ENCODE results near the gene EDEM3. TPM values are rescaled to one million over a fixed set of nuclear protein-coding genes. Genes with fewer than 3 reads are reported as not detected.

Gene EDEM3
- total and polyA plus RNA-seq, 7 experiments from 2014 or later: 9.3 to 55.9 (median 29.5) TPM

- Histone ChIP-seq H3K4me1 (ENCODE audit: control insufficient read depth in 2 of 2, insufficient read depth in 2 of 2, low read length in 2 of 2) (no peaks in the 10 kb centered on the region), H3K27me3 (ENCODE audit: control insufficient read depth in 2 of 2, insufficient read depth in 2 of 2, low read length in 2 of 2) (no peaks in the 10 kb centered on the region), H3K4me3 (ENCODE audit: low read length) (no peak overlapping the region), H3K36me3 (ENCODE audit: control insufficient read depth in 2 of 3, insufficient read depth in 3 of 3, low read length in 3 of 3) (no peaks in the 10 kb centered on the region), H3K27ac (ENCODE audit: low read depth, low read length) (no peak overlapping the region), H3K9me3 (ENCODE audit: control insufficient read depth in 2 of 3, low read length in 3 of 3) (no peaks in the 10 kb centered on the region)
- intact Hi-C loops (cut with micrococcal nuclease): no loop called here
- Mint-ChIP-seq H3K4me1 (peaks cover 0 to 2% (median 0%) of the 10 kb centered on the region in 7 donors), H3K4me3 (no peak overlapping the region), H3K27ac (no peak overlapping the region), H3K9me3 (peaks cover 0 to 25% (median 6%) of the 10 kb centered on the region in 11 donors), H3K27me3 (peaks cover 14 to 24% (median 21%) of the 10 kb centered on the region in 5 donors), H3K36me3 (peaks cover 0 to 9% (median 0%) of the 10 kb centered on the region in 5 donors)
- DNase-seq: no peak
- ChIA-PET CTCF (no interaction called here), POLR2A (no interaction called here)
- no peak for ATAC-seq
Measured at GRCh38 chr1:184650177-184650866, 104.3 kb downstream of the EDEM3 start.

DNA sequence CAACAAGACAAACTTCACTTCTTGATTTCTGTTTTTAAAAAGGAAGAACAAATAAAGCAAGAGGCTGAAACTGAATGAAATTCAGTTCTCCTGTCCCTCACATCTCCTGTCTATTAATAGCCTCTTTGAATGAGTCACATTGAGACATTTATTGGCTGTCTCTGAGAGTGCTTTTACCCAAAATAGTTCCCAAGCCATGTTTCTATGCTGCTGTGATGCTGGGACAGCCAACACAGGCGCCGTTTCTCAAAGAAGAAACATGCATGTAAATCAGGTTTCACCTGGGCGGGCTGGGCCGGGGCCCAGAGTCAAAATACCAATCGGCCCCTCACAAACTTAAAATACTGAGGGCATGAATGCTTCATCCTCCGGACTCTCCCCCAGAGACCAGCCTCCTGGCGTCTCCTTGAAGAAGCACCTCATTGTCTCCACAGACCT is 105.2 kb downstream of the EDEM3 start:
- Mint-ChIP-seq H3K27me3 (peaks cover 14 to 24% (median 21%) of the 10 kb centered on the region in 5 donors), H3K36me3 (peaks cover 0 to 9% (median 0%) of the 10 kb centered on the region in 5 donors), H3K27ac (no peak overlapping the region), H3K9me3 (peaks cover 0 to 25% (median 6%) of the 10 kb centered on the region in 11 donors), H3K4me3 (no peak overlapping the region), H3K4me1 (peaks cover 0 to 2% (median 0%) of the 10 kb centered on the region in 7 donors)
- DNase-seq (no peak), ATAC-seq (no peak)
- POLR2A ChIA-PET: no interaction called here
- no peaks in the 10 kb centered on the region for H3K36me3 ChIP-seq (ENCODE audit: control insufficient read depth in 2 of 3, insufficient read depth in 3 of 3, low read length in 3 of 3)
- no peak overlapping the region for H3K27ac ChIP-seq (ENCODE audit: low read depth, low read length)
- intact Hi-C loops (cut with micrococcal nuclease): no loop called here
- no peak overlapping the region for H3K4me3 ChIP-seq (ENCODE audit: low read length)
- no peaks in the 10 kb centered on the region for H3K27me3 ChIP-seq (ENCODE audit: control insufficient read depth in 2 of 2, insufficient read depth in 2 of 2, low read length in 2 of 2)
- H3K9me3 ChIP-seq (ENCODE audit: control insufficient read depth in 2 of 3, low read length in 3 of 3): no peaks in the 10 kb centered on the region
- no peaks in the 10 kb centered on the region for H3K4me1 ChIP-seq (ENCODE audit: control insufficient read depth in 2 of 2, insufficient read depth in 2 of 2, low read length in 2 of 2)
- CTCF ChIA-PET: no interaction called here

DNA sequence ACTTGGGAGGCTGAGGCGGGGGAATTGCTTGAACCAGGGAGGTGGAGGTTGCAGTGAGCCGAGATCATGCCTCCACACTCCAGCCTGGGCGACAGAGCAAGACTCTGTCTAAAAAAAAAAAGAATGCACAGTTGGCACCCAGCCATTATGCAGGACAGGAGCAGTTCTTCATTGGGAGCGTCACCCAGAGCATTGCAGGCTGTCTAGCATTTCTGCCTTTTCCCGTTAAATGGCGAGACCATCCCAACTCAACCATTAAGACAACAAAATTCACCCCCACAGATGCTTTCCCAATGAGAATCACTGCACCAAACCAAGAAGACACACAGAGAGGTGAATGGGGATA is 105.8 kb downstream of the EDEM3 start:
- Histone ChIP-seq H3K36me3 (ENCODE audit: control insufficient read depth in 2 of 3, insufficient read depth in 3 of 3, low read length in 3 of 3) (no peaks in the 10 kb centered on the region), H3K4me1 (ENCODE audit: control insufficient read depth in 2 of 2, insufficient read depth in 2 of 2, low read length in 2 of 2) (no peaks in the 10 kb centered on the region), H3K9me3 (ENCODE audit: control insufficient read depth in 2 of 3, low read length in 3 of 3) (no peaks in the 10 kb centered on the region), H3K4me3 (ENCODE audit: low read length) (no peak overlapping the region), H3K27ac (ENCODE audit: low read depth, low read length) (no peak overlapping the region), H3K27me3 (ENCODE audit: control insufficient read depth in 2 of 2, insufficient read depth in 2 of 2, low read length in 2 of 2) (no peaks in the 10 kb centered on the region)
- H3K27me3 Mint-ChIP-seq: peaks cover 10 to 27% (median 21%) of the 10 kb centered on the region in 5 donors
- H3K4me1 Mint-ChIP-seq: peaks cover 0 to 2% (median 0%) of the 10 kb centered on the region in 7 donors
- peaks cover 0 to 25% (median 6%) of the 10 kb centered on the region in 11 donors for H3K9me3 Mint-ChIP-seq
- intact Hi-C loops (cut with micrococcal nuclease): no loop called here
- no peak overlapping the region for H3K27ac Mint-ChIP-seq
- POLR2A ChIA-PET: no interaction called here
- CTCF ChIA-PET: no interaction called here
- no peak overlapping the region for H3K4me3 Mint-ChIP-seq
- ATAC-seq (no peak), DNase-seq (no peak)
- peaks cover 0 to 9% (median 0%) of the 10 kb centered on the region in 5 donors for H3K36me3 Mint-ChIP-seq

GRCh38 chr1:184648160-184648855 is 106.3 kb downstream of the EDEM3 start:
- Mint-ChIP-seq H3K9me3 (peaks cover 0 to 25% (median 6%) of the 10 kb centered on the region in 11 donors), H3K4me1 (peaks cover 0 to 2% (median 0%) of the 10 kb centered on the region in 7 donors)

GRCh38 chr1:184647471-184647870 is 107.2 kb downstream of the EDEM3 start:
- H3K36me3 Mint-ChIP-seq: peaks cover 0 to 6% (median 0%) of the 10 kb centered on the region in 5 donors
- no peak for ATAC-seq
- no peak overlapping the region for H3K27ac Mint-ChIP-seq
- peaks cover 5 to 26% (median 18%) of the 10 kb centered on the region in 5 donors for H3K27me3 Mint-ChIP-seq
- no peak overlapping the region for H3K4me3 ChIP-seq (ENCODE audit: low read length)
- H3K9me3 Mint-ChIP-seq: peaks cover 0 to 25% (median 4%) of the 10 kb centered on the region in 11 donors
- POLR2A ChIA-PET: no interaction called here
- no peaks in the 10 kb centered on the region for H3K36me3 ChIP-seq (ENCODE audit: control insufficient read depth in 2 of 3, insufficient read depth in 3 of 3, low read length in 3 of 3)
- no peaks in the 10 kb centered on the region for H3K9me3 ChIP-seq (ENCODE audit: control insufficient read depth in 2 of 3, low read length in 3 of 3)
- H3K4me3 Mint-ChIP-seq: no peak overlapping the region
- H3K27ac ChIP-seq (ENCODE audit: low read depth, low read length): no peak overlapping the region
- no peaks in the 10 kb centered on the region for H3K4me1 ChIP-seq (ENCODE audit: control insufficient read depth in 2 of 2, insufficient read depth in 2 of 2, low read length in 2 of 2)
- intact Hi-C loops (cut with micrococcal nuclease): no loop called here
- H3K4me1 Mint-ChIP-seq: peaks cover 0 to 2% (median 0%) of the 10 kb centered on the region in 7 donors
- no peaks in the 10 kb centered on the region for H3K27me3 ChIP-seq (ENCODE audit: control insufficient read depth in 2 of 2, insufficient read depth in 2 of 2, low read length in 2 of 2)
- CTCF ChIA-PET: no interaction called here
- no peak for DNase-seq

More at GRCh38 chr1:184648160-184648855, 106.3 kb downstream of the EDEM3 start:
- peaks cover 9 to 30% (median 21%) of the 10 kb centered on the region in 5 donors for H3K27me3 Mint-ChIP-seq
- H3K9me3 ChIP-seq (ENCODE audit: control insufficient read depth in 2 of 3, low read length in 3 of 3): no peaks in the 10 kb centered on the region
- CTCF ChIA-PET: no interaction called here
- intact Hi-C loops (cut with micrococcal nuclease): no loop called here
- no peak overlapping the region for H3K4me3 ChIP-seq (ENCODE audit: low read length)
- no peak overlapping the region for H3K27ac ChIP-seq (ENCODE audit: low read depth, low read length)
- H3K27ac Mint-ChIP-seq: no peak overlapping the region
- ATAC-seq (no peak), DNase-seq (no peak)
- no peak overlapping the region for H3K4me3 Mint-ChIP-seq
- H3K4me1 ChIP-seq (ENCODE audit: control insufficient read depth in 2 of 2, insufficient read depth in 2 of 2, low read length in 2 of 2): no peaks in the 10 kb centered on the region
- H3K36me3 Mint-ChIP-seq: peaks cover 0 to 9% (median 0%) of the 10 kb centered on the region in 5 donors
- POLR2A ChIA-PET: no interaction called here
- H3K36me3 ChIP-seq (ENCODE audit: control insufficient read depth in 2 of 3, insufficient read depth in 3 of 3, low read length in 3 of 3): no peaks in the 10 kb centered on the region
- no peaks in the 10 kb centered on the region for H3K27me3 ChIP-seq (ENCODE audit: control insufficient read depth in 2 of 2, insufficient read depth in 2 of 2, low read length in 2 of 2)

GRCh38 chr1:184646824-184647223 is 107.8 kb downstream of the EDEM3 start:
- no peak overlapping the region for H3K27ac Mint-ChIP-seq
- intact Hi-C loops (cut with micrococcal nuclease): no loop called here
- peaks cover 5 to 30% (median 21%) of the 10 kb centered on the region in 5 donors for H3K27me3 Mint-ChIP-seq
- peaks cover 0 to 2% (median 0%) of the 10 kb centered on the region in 7 donors for H3K4me1 Mint-ChIP-seq
- H3K9me3 ChIP-seq (ENCODE audit: control insufficient read depth in 2 of 3, low read length in 3 of 3): no peaks in the 10 kb centered on the region
- H3K36me3 ChIP-seq (ENCODE audit: control insufficient read depth in 2 of 3, insufficient read depth in 3 of 3, low read length in 3 of 3): no peaks in the 10 kb centered on the region
- ChIA-PET CTCF (no interaction called here), POLR2A (no interaction called here)
- no peak overlapping the region for H3K4me3 ChIP-seq (ENCODE audit: low read length)
- ATAC-seq: no peak
- peaks cover 0 to 5% (median 0%) of the 10 kb centered on the region in 5 donors for H3K36me3 Mint-ChIP-seq
- H3K4me3 Mint-ChIP-seq: no peak overlapping the region
- H3K4me1 ChIP-seq (ENCODE audit: control insufficient read depth in 2 of 2, insufficient read depth in 2 of 2, low read length in 2 of 2): no peaks in the 10 kb centered on the region
- no peak overlapping the region for H3K27ac ChIP-seq (ENCODE audit: low read depth, low read length)
- DNase-seq: no peak
- no peaks in the 10 kb centered on the region for H3K27me3 ChIP-seq (ENCODE audit: control insufficient read depth in 2 of 2, insufficient read depth in 2 of 2, low read length in 2 of 2)
- H3K9me3 Mint-ChIP-seq: peaks cover 0 to 25% (median 4%) of the 10 kb centered on the region in 11 donors

Measured in naive thymus-derived CD4-positive, alpha-beta T cell (primary cell).